Lower leg skin (tissue), 3 donors: Measurements from ENCODE around the gene CDC42SE2.

Experiments used
- POLR2A ChIP-seq, 2 donors: fragments of 450-650 bp; IDR thresholded peaks; one replicate each; pipeline ENCODE4 v1.6.1; 2016 to 2017; ENCODE audit warnings: antibody characterized with exemption in 2 of 2, mild to moderate bottlenecking in 1 of 2, moderate library complexity in 1 of 2
- TF ChIP-seq, protein P1 (sequence below), 3 donors: fragments of 450-650 bp; IDR thresholded peaks; one replicate each; pipeline ENCODE4 v1.5.1; 2016; ENCODE audit warnings: antibody characterized with exemption in 3 of 3, mild to moderate bottlenecking in 3 of 3, moderate library complexity in 2 of 3

- TF ChIP-seq, protein P1, sequence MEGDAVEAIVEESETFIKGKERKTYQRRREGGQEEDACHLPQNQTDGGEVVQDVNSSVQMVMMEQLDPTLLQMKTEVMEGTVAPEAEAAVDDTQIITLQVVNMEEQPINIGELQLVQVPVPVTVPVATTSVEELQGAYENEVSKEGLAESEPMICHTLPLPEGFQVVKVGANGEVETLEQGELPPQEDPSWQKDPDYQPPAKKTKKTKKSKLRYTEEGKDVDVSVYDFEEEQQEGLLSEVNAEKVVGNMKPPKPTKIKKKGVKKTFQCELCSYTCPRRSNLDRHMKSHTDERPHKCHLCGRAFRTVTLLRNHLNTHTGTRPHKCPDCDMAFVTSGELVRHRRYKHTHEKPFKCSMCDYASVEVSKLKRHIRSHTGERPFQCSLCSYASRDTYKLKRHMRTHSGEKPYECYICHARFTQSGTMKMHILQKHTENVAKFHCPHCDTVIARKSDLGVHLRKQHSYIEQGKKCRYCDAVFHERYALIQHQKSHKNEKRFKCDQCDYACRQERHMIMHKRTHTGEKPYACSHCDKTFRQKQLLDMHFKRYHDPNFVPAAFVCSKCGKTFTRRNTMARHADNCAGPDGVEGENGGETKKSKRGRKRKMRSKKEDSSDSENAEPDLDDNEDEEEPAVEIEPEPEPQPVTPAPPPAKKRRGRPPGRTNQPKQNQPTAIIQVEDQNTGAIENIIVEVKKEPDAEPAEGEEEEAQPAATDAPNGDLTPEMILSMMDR (IDR thresholded peaks at IDR 0.05) = no peak
- TF ChIP-seq POLR2A (IDR thresholded peaks at IDR 0.05) = no peak
These were observed 18.0 kb downstream of the CDC42SE2 start for GRCh38 chr5:131281868-131282234.
